GM19324 (cell line): ENCODE results near the gene RNU6-7.

Experiments
- ATAC-seq: cut with Tn5 transposase; IDR thresholded peaks from one replicate; pipeline ENCODE4 v1.9.1; 2021; ENCODE audit warnings: mild to moderate bottlenecking, moderate library complexity; ENCODE audit not compliant: unreplicated experiment, low FRiP score

Gene RNU6-7

DNA sequence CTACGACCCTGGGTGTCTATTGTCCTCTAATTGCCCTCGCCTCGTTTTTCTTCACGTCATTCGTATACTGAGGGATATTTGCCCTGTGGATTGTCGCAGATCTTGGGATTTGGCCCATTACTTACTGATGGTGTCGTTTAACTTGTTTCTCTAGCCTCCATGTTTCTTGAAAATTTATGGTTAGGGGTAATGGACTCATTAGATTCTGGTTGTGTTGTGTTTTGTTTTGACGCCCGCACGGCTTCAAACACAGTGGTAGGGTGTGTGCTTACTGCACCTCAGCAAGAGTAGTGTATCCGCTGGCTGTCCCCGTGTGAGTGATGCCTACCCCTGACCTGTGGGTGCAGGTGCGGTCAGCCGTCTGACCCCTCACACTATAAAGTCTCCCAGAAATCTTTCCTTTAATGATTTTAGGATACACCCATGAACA lies 2.1 kb downstream of the RNU6-7 start:
- no peak for ATAC-seq

GRCh38 chr14:32205554-32205953 lies 3.7 kb downstream of the RNU6-7 start:
- ATAC-seq, result no peak

- no peak for ATAC-seq
These were observed 4.1 kb downstream of the RNU6-7 start for GRCh38 chr14:32205984-32206383.

DNA sequence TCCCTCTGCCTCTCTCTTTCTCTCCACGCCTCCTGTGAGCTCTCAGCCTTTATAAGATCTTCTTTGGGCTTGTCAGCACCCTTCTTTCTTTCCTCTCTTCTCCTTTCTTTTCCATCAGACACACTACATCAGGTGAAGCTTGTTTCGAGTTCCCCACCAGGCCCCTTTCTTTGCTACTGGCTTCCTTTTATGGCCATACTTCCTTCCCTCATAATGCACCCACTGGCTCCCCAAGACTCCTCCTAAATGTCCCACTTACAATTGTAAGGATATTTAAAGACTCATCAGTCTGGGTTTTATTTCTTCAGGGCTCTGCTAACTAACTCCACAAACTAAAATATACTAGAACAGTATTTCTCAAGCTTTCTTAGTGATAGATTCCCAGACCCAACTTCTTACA lies 4.7 kb downstream of the RNU6-7 start:
- ATAC-seq, result no peak

- ATAC-seq, result no peak
These were observed 6.6 kb downstream of the RNU6-7 start for GRCh38 chr14:32208490-32208889.

DNA sequence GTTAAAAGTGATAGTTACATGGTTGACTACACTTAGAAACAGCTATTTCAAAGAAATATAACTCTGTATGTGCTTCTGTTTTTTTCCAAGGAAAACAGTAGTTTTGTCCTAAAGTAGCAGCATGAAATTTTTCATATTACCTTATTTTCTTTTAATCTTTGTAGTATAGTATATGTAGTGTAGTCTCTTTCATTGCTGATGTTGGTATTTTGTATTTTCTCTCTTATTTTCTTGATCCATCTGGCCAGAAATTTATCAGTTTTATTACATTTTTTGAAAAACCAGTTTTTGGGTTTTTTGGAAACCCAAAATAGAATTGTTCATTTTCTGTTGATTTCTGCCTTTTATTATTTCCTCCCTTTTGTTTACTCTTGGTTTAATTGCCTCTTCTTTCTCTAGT lies 7.6 kb downstream of the RNU6-7 start:
- no peak for ATAC-seq

DNA sequence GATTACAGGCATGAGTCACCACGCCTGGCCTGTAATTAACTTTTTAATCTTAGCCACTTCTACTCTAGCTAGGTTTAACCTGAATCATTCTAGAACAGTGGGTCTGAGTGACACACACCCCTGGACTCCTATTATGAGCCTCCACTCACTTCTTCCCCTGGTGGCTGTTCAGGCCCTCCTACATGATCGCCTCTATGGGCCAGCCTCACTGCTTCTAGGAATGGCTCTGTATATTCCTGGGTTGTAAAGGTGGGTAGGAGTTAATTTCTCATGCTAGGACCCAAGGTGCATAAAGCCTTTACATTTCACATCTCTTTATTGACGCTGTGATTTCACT lies 9.2 kb downstream of the RNU6-7 start:
- ATAC-seq, result no peak

DNA sequence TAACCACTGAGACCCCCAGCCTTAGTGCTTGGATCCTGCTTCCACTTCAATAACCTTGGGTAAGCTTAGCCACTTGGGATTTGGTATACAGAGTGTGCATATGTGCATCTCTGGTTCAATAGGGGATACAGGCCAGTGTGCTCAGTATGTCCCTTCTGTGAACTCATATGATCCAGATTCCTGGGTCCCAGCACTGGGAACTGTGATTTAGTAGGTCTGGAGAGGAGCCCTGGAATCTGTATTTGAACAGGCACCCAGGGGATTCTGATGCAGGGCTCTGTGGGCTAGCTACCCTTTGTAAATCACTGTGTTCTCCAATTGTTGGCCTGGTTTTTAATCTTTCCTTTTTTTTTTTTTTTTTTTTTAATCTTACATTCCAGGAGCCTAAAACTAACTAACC lies 11.0 kb downstream of the RNU6-7 start:
- no peak for ATAC-seq

- no peak for ATAC-seq
These were observed 15.5 kb downstream of the RNU6-7 start for GRCh38 chr14:32217301-32217700.

DNA sequence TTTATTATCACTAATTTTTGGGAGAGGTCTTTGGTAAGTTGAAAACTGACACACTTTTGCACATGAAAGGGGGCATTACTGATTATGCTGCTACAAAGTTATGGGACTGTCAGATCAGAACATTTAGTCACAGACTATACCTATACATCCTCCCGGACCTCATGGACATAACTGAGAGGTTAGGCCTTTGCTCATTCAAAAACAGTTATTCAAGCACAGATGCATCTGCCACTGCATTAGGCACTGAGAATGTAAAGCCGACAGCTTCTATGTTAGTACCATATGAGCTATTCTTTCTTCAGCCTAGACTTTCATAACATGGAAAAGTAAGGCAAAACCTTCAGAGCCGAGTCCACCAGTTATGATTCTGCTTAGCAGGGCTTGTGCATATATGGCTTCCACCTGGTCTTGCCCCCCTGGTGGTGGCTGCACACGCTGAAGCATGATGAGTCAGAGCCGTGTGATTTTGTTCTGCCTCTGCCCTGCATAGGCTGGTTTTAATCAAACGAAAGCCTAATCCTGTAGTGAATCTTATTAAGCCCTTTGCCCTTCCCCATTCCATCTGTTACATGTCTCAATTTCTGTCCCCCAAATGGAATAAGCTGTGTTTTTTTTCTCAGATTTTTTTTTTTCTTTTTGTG lies 23.0 kb downstream of the RNU6-7 start:
- ATAC-seq, result peak; percentile 62

DNA sequence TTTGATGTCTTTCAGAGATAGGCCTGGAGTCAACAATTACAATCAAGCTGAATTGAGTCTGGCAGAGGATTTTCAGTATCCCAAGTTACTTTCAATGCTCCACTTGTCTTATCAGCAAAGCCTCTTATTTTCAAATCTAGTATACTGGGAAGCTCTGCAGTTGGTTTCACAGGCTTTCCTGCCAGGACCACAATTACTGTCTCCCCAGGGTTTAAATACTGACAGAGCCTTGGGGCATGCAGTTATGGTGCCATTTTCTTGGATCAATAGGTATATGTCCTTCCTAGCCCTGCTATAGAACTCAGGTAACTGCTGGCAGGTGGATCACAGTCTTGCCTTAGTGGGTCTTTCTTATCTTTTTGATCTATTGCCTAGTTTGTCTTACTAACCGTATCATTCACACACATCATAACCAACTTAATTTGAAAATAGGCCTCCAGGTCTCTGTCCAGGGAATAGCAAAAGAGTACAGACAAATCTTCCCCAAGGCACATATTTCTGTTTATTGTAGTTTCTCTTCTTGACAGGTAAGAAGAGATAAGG lies 23.6 kb downstream of the RNU6-7 start:
- no peak for ATAC-seq

GRCh38 chr14:32226056-32226455 lies 24.2 kb downstream of the RNU6-7 start:
- ATAC-seq, result no peak

DNA sequence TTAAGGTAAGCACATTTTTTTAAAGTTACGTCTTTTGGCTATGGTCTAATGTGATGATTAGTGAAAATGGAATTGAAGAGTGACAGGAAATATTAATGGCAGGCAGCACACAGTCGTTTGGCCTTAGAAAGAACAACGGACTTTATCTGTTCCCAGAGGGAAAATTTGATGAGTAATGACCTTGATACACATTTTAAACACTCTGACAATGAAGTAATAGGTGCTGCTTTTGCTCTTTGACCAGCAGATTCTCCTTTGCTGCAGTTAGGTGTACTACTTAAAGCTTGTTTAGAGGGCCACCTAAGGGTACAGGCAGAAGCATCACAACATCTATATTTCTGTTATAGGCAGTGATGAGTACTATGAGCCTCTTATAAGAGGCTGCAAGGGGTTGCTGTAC lies 28.3 kb downstream of the RNU6-7 start:
- ATAC-seq, result no peak

DNA sequence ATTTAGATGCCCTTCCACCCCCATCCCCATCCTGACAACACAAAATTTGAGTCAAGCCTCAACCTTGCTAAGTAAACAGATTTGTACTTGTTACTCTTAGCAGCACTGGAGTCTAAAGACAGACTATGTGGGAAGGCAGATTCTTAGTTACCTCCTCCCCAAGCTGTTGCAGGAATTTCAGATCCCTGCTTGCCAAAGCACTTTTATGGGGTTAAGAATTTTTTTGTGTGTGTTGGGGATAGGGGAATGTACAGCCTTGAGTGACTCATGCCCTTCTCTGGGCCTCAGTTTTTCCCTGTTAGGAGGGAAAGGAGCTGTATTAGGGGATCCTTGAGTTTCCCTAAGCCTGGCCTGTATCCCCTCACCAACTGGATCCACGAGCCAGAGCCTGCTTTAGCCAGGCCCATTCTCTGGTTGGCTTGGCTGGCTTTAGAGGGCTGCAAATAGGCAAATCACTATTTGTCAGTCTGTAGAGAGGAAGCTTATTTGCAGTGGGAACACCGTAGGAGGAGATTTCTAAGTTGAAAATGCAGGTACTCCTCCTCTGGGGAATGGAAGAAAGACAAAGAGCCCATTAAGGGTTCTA lies 28.9 kb downstream of the RNU6-7 start:
- no peak for ATAC-seq

DNA sequence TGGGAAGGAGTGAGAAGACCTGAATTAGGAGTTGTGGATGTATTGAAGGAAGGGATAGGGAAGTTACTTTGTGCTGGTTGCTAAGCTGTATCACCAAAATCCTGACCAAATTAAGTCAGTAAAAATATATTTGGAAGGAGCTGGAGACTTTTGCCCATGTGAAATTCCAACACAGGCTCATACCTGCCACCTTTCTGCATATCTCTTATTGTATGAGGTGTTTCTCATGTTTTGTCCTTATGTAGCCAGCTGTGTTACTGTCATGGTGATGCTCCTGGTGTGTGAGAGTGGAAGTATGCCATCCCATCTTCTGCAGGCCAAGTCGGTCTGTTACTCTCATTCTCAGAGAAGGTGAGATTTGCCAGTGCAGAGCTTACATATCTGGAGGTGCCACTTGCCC lies 30.6 kb downstream of the RNU6-7 start:
- no peak for ATAC-seq

- no peak for ATAC-seq
These were observed 31.4 kb downstream of the RNU6-7 start for GRCh38 chr14:32233260-32233659.

- no peak for ATAC-seq
These were observed 42.6 kb downstream of the RNU6-7 start for GRCh38 chr14:32244404-32244803.

- no peak for ATAC-seq
These were observed 44.9 kb downstream of the RNU6-7 start for GRCh38 chr14:32246751-32247150.

DNA sequence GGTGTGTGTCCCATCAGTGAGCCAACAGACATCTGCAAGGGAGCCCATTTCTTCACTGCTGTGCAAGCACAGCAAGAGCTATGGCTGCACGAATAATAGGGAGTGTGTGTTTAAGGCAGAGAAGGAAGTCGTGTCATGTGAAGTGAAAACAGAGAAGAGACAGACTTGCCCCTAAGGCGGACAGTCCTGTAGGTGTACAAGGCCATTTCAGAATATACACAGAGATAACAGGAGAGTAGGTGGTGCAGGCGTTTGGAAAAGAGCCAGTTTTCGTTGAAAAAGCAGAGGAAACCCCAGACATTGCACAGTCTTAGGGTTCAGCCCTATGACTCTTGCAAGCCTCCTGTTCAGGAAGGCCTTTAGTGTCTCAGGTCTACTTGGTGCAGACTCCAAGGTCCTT lies 47.5 kb downstream of the RNU6-7 start:
- ATAC-seq, result no peak

- ATAC-seq, result no peak
These were observed 47.9 kb downstream of the RNU6-7 start for GRCh38 chr14:32249780-32250179.

GRCh38 chr14:32250681-32251080 lies 48.8 kb downstream of the RNU6-7 start:
- ATAC-seq, result no peak

GRCh38 chr14:32251530-32251929 lies 49.7 kb downstream of the RNU6-7 start:
- no peak for ATAC-seq
